AG09309 (cell line): Measurements from ENCODE around the gene RAD51B.
"Not testable (repeated sequence)": the region's sequence is repeated elsewhere in the genome, so short reads cannot be mapped to it uniquely, and the experiment has no call there.

Experiments used
- DNase-seq: peaks from one replicate; pipeline ENCODE4 v3.0.0-alpha.2; 2010; ENCODE audit warnings: low read depth
- H3K4me3 ChIP-seq: 2 replicates; pipeline ENCODE4 v1.5.1; 2011; ENCODE audit warnings: mild to moderate bottlenecking, low read depth, low read length, moderate library complexity; ENCODE audit not compliant: control insufficient read depth
- TF ChIP-seq, protein P1 (sequence below): IDR thresholded peaks from 2 replicates; pipeline ENCODE4 v1.5.1; 2011; ENCODE audit warnings: mild to moderate bottlenecking, low read depth, low read length, inconsistent platforms; ENCODE audit not compliant: insufficient read depth, control insufficient read depth; ENCODE audit errors: missing control alignments

Gene RAD51B

DNA sequence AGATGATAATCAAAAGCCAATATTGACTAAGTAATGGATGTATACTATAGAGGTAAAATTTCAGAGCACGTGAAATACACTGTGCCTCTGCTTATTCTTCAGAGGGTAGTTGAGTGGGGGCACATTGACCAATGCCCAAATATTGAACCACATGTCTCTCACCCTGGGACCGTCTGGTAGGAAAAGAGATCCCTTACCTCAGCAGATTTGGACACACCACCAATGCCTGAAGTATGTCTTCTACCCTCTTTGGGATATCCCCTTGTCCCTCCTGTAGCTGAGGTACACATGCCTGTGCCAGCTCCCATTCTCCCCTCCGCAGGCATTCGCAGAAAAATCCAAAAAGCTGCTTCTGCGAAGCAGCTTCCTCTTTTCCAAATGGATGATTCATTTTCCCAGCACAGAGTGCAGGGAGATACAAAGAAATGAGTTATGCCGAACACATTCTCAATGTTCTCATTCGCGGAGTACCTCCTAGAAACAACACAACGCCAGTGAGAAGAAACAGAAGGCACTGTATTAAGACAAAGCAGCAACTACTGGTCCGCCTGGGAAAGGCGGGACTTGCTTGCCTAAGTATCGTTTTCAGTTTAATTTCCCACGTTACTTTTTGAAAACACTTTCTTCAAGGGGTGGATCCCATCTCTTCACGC lies 3.9 kb upstream of the RAD51B start:
- DNase-seq: no peak
- TF ChIP-seq, protein P1, sequence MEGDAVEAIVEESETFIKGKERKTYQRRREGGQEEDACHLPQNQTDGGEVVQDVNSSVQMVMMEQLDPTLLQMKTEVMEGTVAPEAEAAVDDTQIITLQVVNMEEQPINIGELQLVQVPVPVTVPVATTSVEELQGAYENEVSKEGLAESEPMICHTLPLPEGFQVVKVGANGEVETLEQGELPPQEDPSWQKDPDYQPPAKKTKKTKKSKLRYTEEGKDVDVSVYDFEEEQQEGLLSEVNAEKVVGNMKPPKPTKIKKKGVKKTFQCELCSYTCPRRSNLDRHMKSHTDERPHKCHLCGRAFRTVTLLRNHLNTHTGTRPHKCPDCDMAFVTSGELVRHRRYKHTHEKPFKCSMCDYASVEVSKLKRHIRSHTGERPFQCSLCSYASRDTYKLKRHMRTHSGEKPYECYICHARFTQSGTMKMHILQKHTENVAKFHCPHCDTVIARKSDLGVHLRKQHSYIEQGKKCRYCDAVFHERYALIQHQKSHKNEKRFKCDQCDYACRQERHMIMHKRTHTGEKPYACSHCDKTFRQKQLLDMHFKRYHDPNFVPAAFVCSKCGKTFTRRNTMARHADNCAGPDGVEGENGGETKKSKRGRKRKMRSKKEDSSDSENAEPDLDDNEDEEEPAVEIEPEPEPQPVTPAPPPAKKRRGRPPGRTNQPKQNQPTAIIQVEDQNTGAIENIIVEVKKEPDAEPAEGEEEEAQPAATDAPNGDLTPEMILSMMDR: no peak
- H3K4me3 ChIP-seq: peak overlapping the region; percentile 60

DNA sequence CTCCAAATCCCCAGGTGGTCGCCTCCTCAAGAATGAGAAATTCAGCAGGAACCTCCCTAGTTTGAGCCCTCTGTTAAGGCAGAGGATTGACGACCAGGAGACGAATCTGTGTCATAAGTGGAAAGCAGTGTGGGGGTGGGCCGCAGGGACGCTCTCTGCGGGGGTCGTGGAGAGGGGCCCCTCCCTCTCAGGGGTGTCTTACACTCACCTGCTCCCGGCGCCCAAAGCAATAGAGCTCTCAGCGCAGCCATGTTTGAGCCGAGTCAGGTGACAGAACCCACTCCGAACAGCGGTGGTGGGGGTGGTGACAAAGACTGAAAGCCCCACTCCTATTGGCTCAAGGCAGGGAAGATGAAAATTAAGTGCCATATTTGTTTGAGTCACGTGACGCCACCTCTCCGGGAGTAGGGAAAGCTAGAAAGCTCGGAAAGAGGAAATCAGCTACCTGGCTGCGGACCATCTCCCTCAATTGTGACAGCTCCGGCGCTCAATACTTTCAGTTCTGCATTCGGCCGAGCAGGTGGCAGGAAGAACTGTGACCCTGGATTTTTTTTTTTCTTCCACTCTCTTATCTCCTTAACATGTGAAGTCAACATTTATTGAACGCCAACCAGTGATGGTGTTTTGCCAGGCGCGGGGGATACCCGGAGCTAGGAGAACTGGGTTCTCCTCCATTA lies 3.1 kb upstream of the RAD51B start, which contains the start of gene ZFYVE26:
Gene ZFYVE26, minus strand, starts transcription at position 265 of the 677 bp plus-strand sequence. CDS start 627 bp downstream, outside the sequence.
- TF ChIP-seq, protein P1: no peak
- H3K4me3 ChIP-seq: peak within 1 kb of the TSS; percentile 60
- DNase-seq: peak; percentile 75

DNA sequence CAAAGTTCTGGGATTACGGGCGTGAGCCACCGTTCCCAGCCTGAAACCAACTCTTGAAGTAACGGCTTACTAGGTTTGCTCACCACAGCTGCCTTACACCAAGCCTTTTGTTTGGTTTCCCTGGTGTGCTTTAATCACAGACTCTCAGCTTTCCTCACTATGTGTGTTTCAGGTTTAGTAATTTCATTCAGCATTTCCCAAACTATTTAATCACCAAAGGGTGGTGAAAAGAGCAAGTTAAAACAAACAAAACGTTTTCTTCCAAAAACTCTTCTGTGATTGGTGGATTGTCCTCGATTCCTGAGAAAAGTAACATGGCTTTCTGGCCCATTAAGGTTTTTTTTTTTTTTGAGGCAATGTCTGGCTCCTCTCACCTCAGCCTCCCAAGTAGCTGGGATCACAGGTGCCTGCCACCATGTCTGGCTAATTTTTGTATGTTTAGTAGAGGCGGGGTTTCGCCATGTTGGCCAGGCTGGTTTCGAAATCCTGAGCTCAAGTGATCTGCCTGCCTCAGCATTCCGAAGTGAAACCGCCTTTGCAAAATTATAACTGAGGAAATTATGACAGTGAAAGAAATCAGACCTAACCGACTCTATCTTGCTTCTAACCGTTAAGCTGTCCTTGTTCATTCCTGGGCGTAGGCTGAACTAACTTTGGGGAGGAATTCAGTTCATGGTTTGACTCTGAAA lies 1.7 kb upstream of the RAD51B start:
- no peak for DNase-seq
- TF ChIP-seq, protein P1: no peak
- no peak overlapping the region for H3K4me3 ChIP-seq

DNA sequence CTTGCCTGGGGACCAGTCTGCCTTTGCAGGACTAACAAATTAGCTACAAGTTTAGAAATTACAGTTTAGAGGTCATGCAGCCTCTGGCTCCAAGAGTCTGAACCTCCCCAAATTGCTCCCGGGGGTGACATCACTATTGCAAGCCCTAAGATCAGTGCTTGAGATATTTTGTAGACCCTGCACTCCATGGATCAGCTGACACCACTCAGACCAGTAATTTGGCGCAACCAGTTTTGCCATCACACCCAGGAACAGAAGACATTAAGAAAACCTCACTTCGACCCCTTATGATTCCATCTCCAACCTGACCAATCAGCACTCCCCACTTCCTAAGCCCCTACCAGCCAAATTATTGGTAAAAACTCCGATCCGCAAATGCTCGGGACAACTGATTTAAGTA lies 1.1 kb upstream of the RAD51B start:
- DNase-seq, H3K4me3 ChIP-seq: not testable (repeated sequence)

DNA sequence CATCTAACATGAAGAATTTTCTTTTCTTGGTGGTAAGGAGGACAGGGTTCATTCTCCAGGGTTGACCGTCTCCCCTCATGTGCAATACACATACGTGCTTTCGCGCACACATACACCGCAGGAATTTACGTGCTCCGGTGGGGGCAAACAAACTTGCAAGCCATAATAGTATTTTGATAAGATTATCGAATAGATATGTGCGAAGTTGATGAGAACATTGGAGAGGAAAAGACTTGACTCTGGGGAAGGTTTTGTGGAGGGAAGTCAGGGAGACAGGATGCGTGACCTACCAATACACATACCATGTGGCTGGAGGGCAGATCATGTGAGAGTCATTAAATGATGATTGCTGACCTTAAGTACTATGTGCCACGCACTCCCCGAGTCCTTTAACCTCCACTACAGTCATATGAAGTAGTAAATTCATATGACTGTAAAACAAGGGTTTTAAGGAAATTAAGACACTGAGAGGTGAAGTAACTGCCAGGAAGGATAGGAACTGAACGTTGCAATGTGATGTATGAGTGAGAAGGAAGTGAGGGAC lies 921 bp downstream of the RAD51B start:
- DNase-seq: no peak
- peak overlapping the region; percentile 96 for H3K4me3 ChIP-seq
- TF ChIP-seq, protein P1: no peak

DNA sequence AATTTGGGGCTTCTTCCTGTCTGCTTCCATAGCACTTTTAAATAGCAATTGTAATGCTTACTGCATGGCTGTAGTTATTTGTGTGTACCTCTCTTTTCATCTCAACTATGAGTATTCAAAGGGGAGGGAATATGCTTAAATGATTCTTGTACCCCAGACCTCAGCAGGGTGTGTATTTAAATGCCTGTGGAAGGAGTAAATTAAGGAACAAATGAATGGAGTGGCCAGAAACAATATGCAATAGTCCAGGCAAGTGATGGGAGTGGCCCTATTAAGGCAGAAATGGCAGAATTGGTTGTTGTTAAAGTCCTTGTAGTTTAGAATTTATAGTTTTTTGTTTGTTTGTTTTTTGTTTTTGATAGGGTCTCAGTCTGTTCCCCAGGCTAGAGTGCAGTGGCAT lies 1.5 kb downstream of the RAD51B start:
- TF ChIP-seq, protein P1: no peak
- DNase-seq: no peak
- no peak overlapping the region for H3K4me3 ChIP-seq
